SW 1271 (cell line): ENCODE results near the gene SPATA31C1.
"Not testable (repeated sequence)": the region's sequence is repeated elsewhere in the genome, so short reads cannot be mapped to it uniquely, and the experiment has no call there.

Source experiments
- DNase-seq, 2 experiments: peaks; one replicate each; lab custom pipeline; 2025; lab: John Stamatoyannopoulos, UW

The SPATA31C1 gene

GRCh38 chr9:87917662-87918061, at the start of gene SPATA31C1:
Gene SPATA31C1, plus strand, starts transcription at chr9:87917962.
- DNase-seq, result not testable (repeated sequence)

- no peak for DNase-seq
These were observed 49.6 kb upstream of the SPATA31C1 start for GRCh38 chr9:87868175-87868574.

GRCh38 chr9:87868635-87869034, 49.1 kb upstream of the SPATA31C1 start:
- DNase-seq, result no peak

GRCh38 chr9:87869082-87869481, 48.7 kb upstream of the SPATA31C1 start:
- DNase-seq, result no peak

- DNase-seq, result no peak
These were observed 46.2 kb upstream of the SPATA31C1 start for GRCh38 chr9:87871425-87872078.

GRCh38 chr9:87872079-87872624, 45.6 kb upstream of the SPATA31C1 start:
- DNase-seq, result no peak

GRCh38 chr9:87873607-87874303, 44.0 kb upstream of the SPATA31C1 start:
- no peak for DNase-seq

GRCh38 chr9:87874304-87874623, 43.5 kb upstream of the SPATA31C1 start:
- no peak for DNase-seq

- no peak for DNase-seq
These were observed 42.7 kb upstream of the SPATA31C1 start for GRCh38 chr9:87875060-87875459.

GRCh38 chr9:87875831-87876545, 41.8 kb upstream of the SPATA31C1 start:
- DNase-seq, result no peak

GRCh38 chr9:87876708-87877107, 41.1 kb upstream of the SPATA31C1 start:
- DNase-seq, result no peak

- DNase-seq, result peak in 1 of 2 experiments; percentile 36
These were observed 38.7 kb upstream of the SPATA31C1 start for GRCh38 chr9:87878989-87879511.

GRCh38 chr9:87880116-87880515, 37.6 kb upstream of the SPATA31C1 start:
- no peak for DNase-seq

- no peak for DNase-seq
These were observed 37.1 kb upstream of the SPATA31C1 start for GRCh38 chr9:87880683-87881082.

- no peak for DNase-seq
These were observed 35.1 kb upstream of the SPATA31C1 start, which contains the start of gene SPATA31E1 for GRCh38 chr9:87882627-87883026. Gene SPATA31E1, plus strand, starts transcription at chr9:87882877. Its CDS starts 15 bp downstream, at chr9:87882892.

GRCh38 chr9:87883274-87883673, 34.5 kb upstream of the SPATA31C1 start:
- no peak for DNase-seq

GRCh38 chr9:87883990-87884389, 33.8 kb upstream of the SPATA31C1 start:
- no peak for DNase-seq

- no peak for DNase-seq
These were observed 32.9 kb upstream of the SPATA31C1 start for GRCh38 chr9:87884578-87885459.

GRCh38 chr9:87885484-87886189, 32.1 kb upstream of the SPATA31C1 start:
- DNase-seq, result no peak

- DNase-seq, result no peak
These were observed 31.4 kb upstream of the SPATA31C1 start for GRCh38 chr9:87886210-87886932.
